Measurements from ENCODE around the gene SLC38A1. TPM values are rescaled to one million over a fixed set of nuclear protein-coding genes. Genes with fewer than 3 reads are reported as not detected.
"Not testable (repeated sequence)": the region's sequence is repeated elsewhere in the genome, so short reads cannot be mapped to it uniquely, and the experiment has no call there.

Gene SLC38A1
- 167 and 195 TPM in 2 replicates for total RNA-seq (2014; rRNA removed; shearing (Covaris generic))

DNA sequence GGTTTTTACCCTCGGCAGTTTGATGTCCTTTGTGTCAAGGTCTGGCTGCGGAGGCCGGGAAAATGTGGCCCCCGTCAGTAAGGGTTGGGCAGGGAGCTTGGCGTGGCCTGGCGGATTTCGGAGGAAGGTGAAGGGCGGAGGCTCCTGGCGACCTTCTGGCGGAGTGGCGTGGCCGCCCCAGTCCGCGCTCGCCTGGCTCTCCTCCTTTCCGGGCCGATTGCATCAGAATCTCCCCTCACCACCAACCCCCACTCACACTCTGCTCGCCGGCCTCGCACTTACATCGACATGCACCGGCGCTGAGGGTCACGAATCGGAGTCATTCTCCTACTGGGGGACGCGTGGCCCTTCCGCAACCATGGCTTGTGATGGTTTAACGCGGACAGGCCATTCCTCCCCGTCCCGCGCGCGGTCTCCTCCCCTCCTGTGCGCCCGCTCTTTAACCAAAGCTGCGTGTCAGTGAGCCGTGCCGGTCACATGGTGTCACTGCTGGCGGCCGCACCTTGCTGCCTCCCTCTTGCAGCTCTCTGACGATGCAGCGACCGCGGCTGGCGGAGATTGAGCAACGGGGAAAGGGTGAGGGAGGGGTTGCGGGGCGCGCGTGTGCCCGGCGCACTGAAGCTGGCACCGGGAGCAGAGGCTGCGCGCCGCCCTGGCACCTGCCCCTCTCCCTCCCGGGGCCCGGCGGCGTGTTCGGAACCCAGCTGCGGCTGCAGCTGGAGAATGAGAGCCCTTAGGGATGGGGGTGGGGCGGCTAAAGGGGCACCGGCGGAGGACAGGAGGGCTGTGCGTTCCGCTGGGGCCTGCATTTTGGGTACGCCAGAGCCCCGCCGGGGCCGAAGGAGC is at the start of gene SLC38A1:
SLC38A1 (minus strand) TSS at position 461 of the 846 bp plus-strand sequence. CDS start 29,243 bp downstream, outside the sequence.
- DNase-seq = peak; percentile 86 to 88
- Histone ChIP-seq H3K9me3 (replicated peaks) (no peaks in the 10 kb centered on the region), H3K27me3 (no peaks in the 10 kb centered on the region), H3K36me3 (peaks cover 5% of the 10 kb centered on the region; the same call in 1 of the 2 replicates), H3K4me3 (peak within 1 kb of the TSS; percentile 86), H3K27ac (peak within 1 kb of the TSS; percentile 80), H3K4me1 (peaks cover 42% of the 10 kb centered on the region)

DNA sequence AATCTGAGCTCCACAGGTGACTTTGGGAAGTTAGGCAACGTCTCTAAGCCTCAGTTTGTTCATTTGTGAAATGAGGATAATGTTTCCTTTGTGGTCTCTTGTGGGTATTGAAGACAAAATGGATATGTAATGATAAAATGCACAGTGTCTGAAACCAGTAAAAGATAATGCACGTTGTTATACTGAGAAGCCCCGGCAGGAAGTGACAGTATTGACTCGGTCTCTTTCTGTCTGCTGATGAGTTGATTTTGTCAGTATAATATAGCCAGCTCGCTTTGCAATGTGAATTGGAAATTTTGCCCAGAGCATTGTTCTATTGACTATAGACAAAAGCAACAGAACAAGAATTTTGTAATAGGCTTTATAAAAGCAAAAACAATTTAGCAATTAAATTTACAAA is 49.2 kb upstream of the SLC38A1 start:
- H3K36me3 ChIP-seq = no peaks in the 10 kb centered on the region
- H3K9me3 ChIP-seq (replicated peaks) = peaks cover 9% of the 10 kb centered on the region
- no peak for DNase-seq
- no peaks in the 10 kb centered on the region for H3K4me1 ChIP-seq
- H3K4me3 ChIP-seq = no peak overlapping the region
- no peak overlapping the region for H3K27ac ChIP-seq
- no peaks in the 10 kb centered on the region for H3K27me3 ChIP-seq

DNA sequence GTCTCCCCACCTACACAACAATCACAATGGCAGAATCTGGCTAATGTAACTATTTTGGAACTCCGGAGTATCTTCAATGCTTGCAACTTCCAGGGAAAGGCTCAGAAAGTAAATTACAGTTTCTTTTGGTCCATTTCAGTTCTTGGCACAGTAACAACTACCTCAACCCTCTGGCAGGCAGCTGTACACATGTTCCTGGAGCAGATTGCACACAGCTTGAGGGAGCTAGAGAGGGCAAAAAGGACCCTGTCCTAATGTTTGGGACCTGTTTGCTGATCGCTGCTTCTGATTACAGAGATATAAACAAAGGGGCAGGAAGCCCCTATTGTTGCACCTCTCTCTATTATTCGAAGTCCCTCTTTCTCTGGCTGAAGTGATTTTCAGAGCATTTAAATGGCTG is 35.2 kb upstream of the SLC38A1 start:
- peaks cover 21% of the 10 kb centered on the region for H3K4me1 ChIP-seq
- DNase-seq = no peak
- no peaks in the 10 kb centered on the region for H3K36me3 ChIP-seq
- H3K27me3 ChIP-seq = no peaks in the 10 kb centered on the region
- peaks cover 22% of the 10 kb centered on the region for H3K9me3 ChIP-seq (replicated peaks)
- H3K4me3 ChIP-seq = no peak overlapping the region
- H3K27ac ChIP-seq = no peak overlapping the region

DNA sequence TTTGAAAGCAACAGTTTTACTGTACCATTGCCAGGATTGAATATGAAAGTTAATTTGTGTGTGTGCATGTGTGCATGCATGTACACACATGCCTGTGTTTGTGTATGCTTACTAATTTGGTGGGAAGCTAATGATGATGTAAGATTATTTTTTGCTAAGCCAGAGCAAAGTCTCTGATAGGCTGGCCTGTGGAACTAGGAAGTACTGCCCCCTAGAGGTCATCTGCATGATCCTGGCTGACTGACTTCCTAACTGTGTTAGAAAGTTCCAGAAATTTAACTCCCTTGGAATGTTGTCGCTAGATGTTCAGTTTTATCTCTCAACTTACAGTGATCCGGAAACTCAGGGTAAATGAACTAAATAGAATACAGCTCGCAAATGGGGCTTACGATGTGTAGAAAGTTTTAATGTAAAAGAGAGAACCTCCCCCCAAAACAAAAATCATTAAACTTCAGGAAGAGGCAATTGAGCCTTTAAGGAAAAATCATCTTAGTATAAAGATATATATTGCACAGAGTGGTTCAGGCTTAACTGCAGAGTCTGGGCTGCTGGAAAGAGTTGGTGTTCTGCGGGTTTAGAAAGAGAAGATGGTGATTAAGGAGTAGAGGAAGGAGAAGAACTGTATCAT is 34.3 kb upstream of the SLC38A1 start:
- no peaks in the 10 kb centered on the region for H3K27me3 ChIP-seq
- H3K36me3 ChIP-seq = no peaks in the 10 kb centered on the region
- H3K4me3 ChIP-seq = no peak overlapping the region
- H3K4me1 ChIP-seq = peaks cover 21% of the 10 kb centered on the region
- DNase-seq = peak; percentile 41 to 74
- H3K27ac ChIP-seq = no peak overlapping the region
- H3K9me3 ChIP-seq (replicated peaks) = peaks cover 22% of the 10 kb centered on the region

- Histone ChIP-seq H3K36me3 (no peaks in the 10 kb centered on the region), H3K27me3 (no peaks in the 10 kb centered on the region), H3K27ac (peak overlapping the region; percentile 44), H3K9me3 (replicated peaks) (peaks cover 14% of the 10 kb centered on the region), H3K4me1 (peaks cover 21% of the 10 kb centered on the region), H3K4me3 (no peak overlapping the region)
- DNase-seq = peak; percentile 89 to 97
Measured at GRCh38 chr12:46300910-46301309, 32.1 kb upstream of the SLC38A1 start.

DNA sequence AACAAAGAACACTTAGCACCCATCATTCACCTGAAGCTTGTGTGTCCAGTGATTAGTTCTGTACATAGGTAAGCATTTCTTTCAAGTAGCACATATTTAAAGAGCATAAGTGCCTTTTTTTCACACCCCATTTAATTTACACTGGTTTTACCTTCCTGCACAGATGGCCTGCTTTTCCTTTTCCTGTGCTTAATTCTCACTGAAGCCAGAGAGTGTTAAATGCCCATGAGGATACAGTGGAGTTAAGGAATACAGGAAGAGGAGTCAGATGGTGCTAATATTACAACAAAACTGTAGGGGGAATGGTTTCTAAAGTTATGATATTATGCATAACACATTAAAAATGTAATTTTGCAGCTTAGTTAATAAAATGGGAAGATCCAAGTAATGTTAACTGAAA is 31.0 kb upstream of the SLC38A1 start:
- H3K27ac ChIP-seq = no peak overlapping the region
- no peaks in the 10 kb centered on the region for H3K36me3 ChIP-seq
- peaks cover 21% of the 10 kb centered on the region for H3K4me1 ChIP-seq
- no peak overlapping the region for H3K4me3 ChIP-seq
- no peaks in the 10 kb centered on the region for H3K27me3 ChIP-seq
- DNase-seq = peak in 1 of 2 experiments; percentile 23
- H3K9me3 ChIP-seq (replicated peaks) = peaks cover 5% of the 10 kb centered on the region; the same call in 1 of the 2 replicates

DNA sequence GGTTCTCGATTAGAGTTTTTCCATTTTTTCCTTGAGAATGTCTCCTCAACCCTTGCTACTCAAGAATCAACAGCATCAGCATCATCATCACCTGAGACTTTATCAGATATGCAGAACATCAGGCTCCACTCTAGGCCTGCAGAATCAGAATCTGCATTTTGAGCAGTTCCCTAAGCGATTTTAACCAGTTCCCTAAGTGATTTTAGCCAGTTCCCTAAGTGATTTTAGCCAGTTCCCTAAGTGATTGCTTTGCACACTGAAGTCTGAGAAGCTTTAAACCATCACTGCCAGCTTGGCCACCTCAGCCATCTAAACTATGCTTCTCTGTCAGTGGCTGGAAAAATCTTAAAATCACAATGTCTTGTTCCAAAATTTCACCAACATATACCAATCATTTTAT is 29.4 kb upstream of the SLC38A1 start:
- Histone ChIP-seq H3K4me1 (peaks cover 21% of the 10 kb centered on the region), H3K27ac (no peak overlapping the region), H3K27me3 (no peaks in the 10 kb centered on the region), H3K4me3 (no peak overlapping the region), H3K36me3 (no peaks in the 10 kb centered on the region), H3K9me3 (replicated peaks) (no peaks in the 10 kb centered on the region; the same call in 1 of the 2 replicates)
- no peak for DNase-seq

- Histone ChIP-seq H3K27me3 (no peaks in the 10 kb centered on the region), H3K9me3 (replicated peaks) (peaks cover 2% of the 10 kb centered on the region), H3K4me1 (peaks cover 20% of the 10 kb centered on the region), H3K27ac (no peak overlapping the region), H3K36me3 (no peaks in the 10 kb centered on the region), H3K4me3 (no peak overlapping the region)
- no peak for DNase-seq
Measured at GRCh38 chr12:46296822-46297221, 28.0 kb upstream of the SLC38A1 start.

- Histone ChIP-seq H3K27me3 (no peaks in the 10 kb centered on the region), H3K9me3 (replicated peaks) (peaks cover 15% of the 10 kb centered on the region), H3K27ac (no peak overlapping the region), H3K4me1 (no peaks in the 10 kb centered on the region), H3K4me3 (no peak overlapping the region), H3K36me3 (no peaks in the 10 kb centered on the region)
- no peak for DNase-seq
Measured at GRCh38 chr12:46292754-46293402, 24.0 kb upstream of the SLC38A1 start.

DNA sequence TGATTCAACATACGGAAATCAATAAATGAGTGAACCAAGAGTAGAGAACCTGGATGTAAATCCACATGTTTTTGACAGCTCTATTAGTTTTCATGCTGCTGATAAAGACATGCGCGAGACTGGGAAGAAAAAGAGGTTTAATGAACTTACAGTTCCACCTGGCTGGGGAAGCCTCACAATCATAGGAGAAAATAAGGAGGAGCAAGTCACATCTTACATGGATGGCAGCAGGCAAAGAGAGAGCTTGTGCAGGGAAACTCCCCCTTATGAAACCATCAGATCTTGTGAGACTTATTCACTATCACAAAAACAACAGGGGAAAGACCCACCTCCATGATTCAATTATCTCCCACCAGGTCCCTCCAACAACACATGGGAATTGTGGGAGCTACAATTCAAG is 23.1 kb upstream of the SLC38A1 start:
- H3K27me3 ChIP-seq, H3K27ac ChIP-seq, DNase-seq, H3K36me3 ChIP-seq, H3K4me3 ChIP-seq, H3K4me1 ChIP-seq: not testable (repeated sequence)
- H3K9me3 ChIP-seq (replicated peaks) = peaks cover 15% of the 10 kb centered on the region

GRCh38 chr12:46285177-46285576 is 16.3 kb upstream of the SLC38A1 start:
- DNase-seq, H3K27ac ChIP-seq, H3K4me3 ChIP-seq, H3K36me3 ChIP-seq, H3K4me1 ChIP-seq, H3K27me3 ChIP-seq: not testable (repeated sequence)
- peaks cover 44% of the 10 kb centered on the region for H3K9me3 ChIP-seq (replicated peaks)

- Histone ChIP-seq H3K36me3 (no peaks in the 10 kb centered on the region), H3K4me1 (0 out of 2 replicates have a peak, but pooled peaks cover 2% of the 10 kb centered on the region), H3K27me3 (no peaks in the 10 kb centered on the region), H3K9me3 (replicated peaks) (peaks cover 37% of the 10 kb centered on the region), H3K4me3 (no peak overlapping the region), H3K27ac (no peak overlapping the region)
- DNase-seq = no peak
Measured at GRCh38 chr12:46282829-46283228, 14.0 kb upstream of the SLC38A1 start.

- H3K9me3 ChIP-seq (replicated peaks) = 0 out of 2 replicates have a peak, but pooled peaks cover 11% of the 10 kb centered on the region
- peak in 1 of 2 experiments; percentile 40 for DNase-seq
- no peak overlapping the region for H3K27ac ChIP-seq
- no peaks in the 10 kb centered on the region for H3K27me3 ChIP-seq
- H3K4me3 ChIP-seq = no peak overlapping the region
- peaks cover 15% of the 10 kb centered on the region for H3K4me1 ChIP-seq
- no peaks in the 10 kb centered on the region for H3K36me3 ChIP-seq
Measured at GRCh38 chr12:46276756-46277155, 7.9 kb upstream of the SLC38A1 start.

- no peak overlapping the region for H3K4me3 ChIP-seq
- peaks cover 24% of the 10 kb centered on the region for H3K4me1 ChIP-seq
- no peaks in the 10 kb centered on the region for H3K27me3 ChIP-seq
- DNase-seq = peak; percentile 48 to 71
- H3K27ac ChIP-seq = no peak overlapping the region
- 0 out of 2 replicates have a peak, but pooled peaks cover 3% of the 10 kb centered on the region for H3K9me3 ChIP-seq (replicated peaks)
- no peaks in the 10 kb centered on the region; the same call in 1 of the 2 replicates for H3K36me3 ChIP-seq
Measured at GRCh38 chr12:46271863-46272262, 3.0 kb upstream of the SLC38A1 start.

All from SJCRH30 (cell line).